ENCODE measurements around the gene HS3ST2.

DNA sequence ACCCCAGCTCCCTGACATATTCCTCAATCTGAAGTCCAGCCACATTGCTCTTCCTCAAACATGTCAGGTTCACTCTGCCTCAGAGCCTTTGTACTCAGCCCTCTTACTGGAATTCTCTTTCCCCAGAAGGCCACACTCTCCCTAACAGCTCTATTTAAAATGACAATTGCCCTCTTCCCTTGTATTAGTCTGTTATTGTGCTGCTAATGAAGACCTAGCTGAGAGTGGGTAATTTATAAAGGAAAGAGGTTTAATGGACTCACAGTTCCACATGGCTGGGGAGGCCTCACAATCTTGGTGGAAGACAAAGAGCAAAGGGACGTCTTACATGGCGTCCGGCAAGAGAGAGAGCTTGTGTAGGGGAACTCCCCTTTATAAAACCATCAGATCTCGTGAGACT is 46.0 kb downstream of the HS3ST2 start:
- no peak for TF ChIP-seq TAF1 (IDR thresholded peaks at IDR 0.05; ENCODE audit: borderline replicate concordance, low read depth, low read length)
- TF ChIP-seq, protein P1, sequence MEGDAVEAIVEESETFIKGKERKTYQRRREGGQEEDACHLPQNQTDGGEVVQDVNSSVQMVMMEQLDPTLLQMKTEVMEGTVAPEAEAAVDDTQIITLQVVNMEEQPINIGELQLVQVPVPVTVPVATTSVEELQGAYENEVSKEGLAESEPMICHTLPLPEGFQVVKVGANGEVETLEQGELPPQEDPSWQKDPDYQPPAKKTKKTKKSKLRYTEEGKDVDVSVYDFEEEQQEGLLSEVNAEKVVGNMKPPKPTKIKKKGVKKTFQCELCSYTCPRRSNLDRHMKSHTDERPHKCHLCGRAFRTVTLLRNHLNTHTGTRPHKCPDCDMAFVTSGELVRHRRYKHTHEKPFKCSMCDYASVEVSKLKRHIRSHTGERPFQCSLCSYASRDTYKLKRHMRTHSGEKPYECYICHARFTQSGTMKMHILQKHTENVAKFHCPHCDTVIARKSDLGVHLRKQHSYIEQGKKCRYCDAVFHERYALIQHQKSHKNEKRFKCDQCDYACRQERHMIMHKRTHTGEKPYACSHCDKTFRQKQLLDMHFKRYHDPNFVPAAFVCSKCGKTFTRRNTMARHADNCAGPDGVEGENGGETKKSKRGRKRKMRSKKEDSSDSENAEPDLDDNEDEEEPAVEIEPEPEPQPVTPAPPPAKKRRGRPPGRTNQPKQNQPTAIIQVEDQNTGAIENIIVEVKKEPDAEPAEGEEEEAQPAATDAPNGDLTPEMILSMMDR (IDR thresholded peaks at IDR 0.05): no peak
- no peak for TF ChIP-seq SIN3A (IDR thresholded peaks at IDR 0.05; ENCODE audit: borderline replicate concordance, low read depth, low read length)
- TF ChIP-seq MXI1 (IDR thresholded peaks at IDR 0.05; ENCODE audit: low read depth, low read length): no peak
- TF ChIP-seq, protein P2, sequence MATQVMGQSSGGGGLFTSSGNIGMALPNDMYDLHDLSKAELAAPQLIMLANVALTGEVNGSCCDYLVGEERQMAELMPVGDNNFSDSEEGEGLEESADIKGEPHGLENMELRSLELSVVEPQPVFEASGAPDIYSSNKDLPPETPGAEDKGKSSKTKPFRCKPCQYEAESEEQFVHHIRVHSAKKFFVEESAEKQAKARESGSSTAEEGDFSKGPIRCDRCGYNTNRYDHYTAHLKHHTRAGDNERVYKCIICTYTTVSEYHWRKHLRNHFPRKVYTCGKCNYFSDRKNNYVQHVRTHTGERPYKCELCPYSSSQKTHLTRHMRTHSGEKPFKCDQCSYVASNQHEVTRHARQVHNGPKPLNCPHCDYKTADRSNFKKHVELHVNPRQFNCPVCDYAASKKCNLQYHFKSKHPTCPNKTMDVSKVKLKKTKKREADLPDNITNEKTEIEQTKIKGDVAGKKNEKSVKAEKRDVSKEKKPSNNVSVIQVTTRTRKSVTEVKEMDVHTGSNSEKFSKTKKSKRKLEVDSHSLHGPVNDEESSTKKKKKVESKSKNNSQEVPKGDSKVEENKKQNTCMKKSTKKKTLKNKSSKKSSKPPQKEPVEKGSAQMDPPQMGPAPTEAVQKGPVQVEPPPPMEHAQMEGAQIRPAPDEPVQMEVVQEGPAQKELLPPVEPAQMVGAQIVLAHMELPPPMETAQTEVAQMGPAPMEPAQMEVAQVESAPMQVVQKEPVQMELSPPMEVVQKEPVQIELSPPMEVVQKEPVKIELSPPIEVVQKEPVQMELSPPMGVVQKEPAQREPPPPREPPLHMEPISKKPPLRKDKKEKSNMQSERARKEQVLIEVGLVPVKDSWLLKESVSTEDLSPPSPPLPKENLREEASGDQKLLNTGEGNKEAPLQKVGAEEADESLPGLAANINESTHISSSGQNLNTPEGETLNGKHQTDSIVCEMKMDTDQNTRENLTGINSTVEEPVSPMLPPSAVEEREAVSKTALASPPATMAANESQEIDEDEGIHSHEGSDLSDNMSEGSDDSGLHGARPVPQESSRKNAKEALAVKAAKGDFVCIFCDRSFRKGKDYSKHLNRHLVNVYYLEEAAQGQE (IDR thresholded peaks at IDR 0.05; ENCODE audit: low read depth, low read length): no peak
- TF ChIP-seq, protein P3, sequence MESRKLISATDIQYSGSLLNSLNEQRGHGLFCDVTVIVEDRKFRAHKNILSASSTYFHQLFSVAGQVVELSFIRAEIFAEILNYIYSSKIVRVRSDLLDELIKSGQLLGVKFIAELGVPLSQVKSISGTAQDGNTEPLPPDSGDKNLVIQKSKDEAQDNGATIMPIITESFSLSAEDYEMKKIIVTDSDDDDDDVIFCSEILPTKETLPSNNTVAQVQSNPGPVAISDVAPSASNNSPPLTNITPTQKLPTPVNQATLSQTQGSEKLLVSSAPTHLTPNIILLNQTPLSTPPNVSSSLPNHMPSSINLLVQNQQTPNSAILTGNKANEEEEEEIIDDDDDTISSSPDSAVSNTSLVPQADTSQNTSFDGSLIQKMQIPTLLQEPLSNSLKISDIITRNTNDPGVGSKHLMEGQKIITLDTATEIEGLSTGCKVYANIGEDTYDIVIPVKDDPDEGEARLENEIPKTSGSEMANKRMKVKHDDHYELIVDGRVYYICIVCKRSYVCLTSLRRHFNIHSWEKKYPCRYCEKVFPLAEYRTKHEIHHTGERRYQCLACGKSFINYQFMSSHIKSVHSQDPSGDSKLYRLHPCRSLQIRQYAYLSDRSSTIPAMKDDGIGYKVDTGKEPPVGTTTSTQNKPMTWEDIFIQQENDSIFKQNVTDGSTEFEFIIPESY (IDR thresholded peaks at IDR 0.05; ENCODE audit: borderline replicate concordance, low read depth): no peak
- TF ChIP-seq ELF1 (IDR thresholded peaks at IDR 0.05): no peak
- TF ChIP-seq POLR2AphosphoS5 (IDR thresholded peaks at IDR 0.05; ENCODE audit: low read depth, low read length): no peak
